ENCODE measurements around the gene FOSL2. TPM values are rescaled to one million over a fixed set of nuclear protein-coding genes. Genes with fewer than 3 reads are reported as not detected.
A peak's percentile ranks its signal among the peaks of the same experiment; 100 is the strongest.

FOSL2 gene
- total and polyA plus RNA-seq, 4 donors, result 23.5 to 97.9 (median 68.5) TPM

DNA sequence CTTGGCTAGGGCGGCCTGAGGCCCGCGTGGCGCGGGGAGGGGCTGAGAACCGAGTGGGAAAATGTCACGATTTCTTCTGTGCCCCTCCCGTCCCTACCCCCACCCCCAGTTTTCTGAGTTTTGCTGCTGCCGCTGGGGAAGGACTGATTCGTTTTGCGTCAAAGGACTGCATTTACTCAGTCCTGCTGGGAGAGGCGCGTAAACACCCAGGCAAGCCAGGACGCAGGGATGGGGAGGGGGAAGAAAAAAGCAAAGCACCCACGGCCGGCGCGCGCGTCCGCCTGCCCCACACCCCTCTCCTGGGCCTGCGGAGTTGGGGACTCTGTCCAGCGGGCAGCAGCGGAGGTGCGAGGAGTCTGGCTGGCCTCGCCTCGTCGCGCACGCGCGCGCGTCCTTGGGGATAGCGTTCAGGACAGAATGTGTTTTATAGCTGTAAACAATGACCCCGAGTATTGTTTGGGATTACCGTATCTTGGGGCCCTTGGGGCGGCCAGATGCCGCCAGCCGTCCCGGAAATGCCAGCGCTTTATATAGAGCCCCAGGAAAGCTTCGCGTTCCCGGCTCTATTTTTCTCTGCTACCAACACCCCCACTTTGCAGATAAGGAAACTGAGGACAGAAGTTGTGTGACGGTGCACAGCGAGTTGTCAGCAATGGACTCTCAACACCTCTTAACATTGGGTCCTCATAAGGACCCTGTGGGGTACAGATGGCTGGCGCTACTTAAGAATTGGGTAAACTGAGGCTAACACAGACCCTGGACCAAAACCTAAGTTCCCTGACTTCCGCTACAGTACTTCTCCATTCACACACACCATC lies 1.7 kb upstream of the FOSL2 start:
- Histone ChIP-seq H3K27me3 (ENCODE audit: control insufficient read depth in 3 of 3, insufficient read depth in 3 of 3, low read length in 2 of 3) (peaks cover 0 to 5% (median 0%) of the 10 kb centered on the region in 3 donors), H3K4me3 (peak overlapping the region; percentile 61), H3K9me3 (ENCODE audit: control insufficient read depth in 4 of 4, insufficient read depth in 3 of 4, low read length in 3 of 4) (no peaks in the 10 kb centered on the region), H3K9ac (ENCODE audit: insufficient read depth in 1 of 2, low read length in 2 of 2) (peak overlapping the region; percentile 30 to 78), H3K36me3 (ENCODE audit: control insufficient read depth in 4 of 4, insufficient read depth in 4 of 4, low read length in 4 of 4) (no peaks in the 10 kb centered on the region), H3K27ac (ENCODE audit: low read depth in 1 of 2, low read length in 1 of 2) (peak overlapping the region; percentile 99), H3K4me1 (ENCODE audit: control insufficient read depth in 5 of 5, insufficient read depth in 5 of 5, low read length in 5 of 5) (peaks cover 0 to 41% (median 6%) of the 10 kb centered on the region in 5 donors)
- WGBS, 2 donors, result 0 to 1% methylated on average over 49 of the region's 49 CpGs
- DNase-seq (peak; percentile 84 to 89 (median 89)), ATAC-seq (ENCODE audit: insufficient read depth, low FRiP score) (peak; percentile 1)
- TF ChIP-seq CTCF (IDR thresholded peaks at IDR 0.05; ENCODE audit: control extremely low read depth, extremely low read depth), result no peak

- Histone ChIP-seq H3K27ac (ENCODE audit: low read depth in 1 of 2, low read length in 1 of 2) (peak overlapping the region; percentile 99), H3K36me3 (ENCODE audit: control insufficient read depth in 4 of 4, insufficient read depth in 4 of 4, low read length in 4 of 4) (no peaks in the 10 kb centered on the region), H3K27me3 (ENCODE audit: control insufficient read depth in 3 of 3, insufficient read depth in 3 of 3, low read length in 2 of 3) (peaks cover 0 to 5% (median 0%) of the 10 kb centered on the region in 3 donors), H3K4me1 (ENCODE audit: control insufficient read depth in 5 of 5, insufficient read depth in 5 of 5, low read length in 5 of 5) (peaks cover 0 to 48% (median 13%) of the 10 kb centered on the region in 5 donors), H3K9ac (ENCODE audit: insufficient read depth in 1 of 2, low read length in 2 of 2) (peak overlapping the region in 1 of 2 donors; percentile 78), H3K9me3 (ENCODE audit: control insufficient read depth in 4 of 4, insufficient read depth in 3 of 4, low read length in 3 of 4) (no peaks in the 10 kb centered on the region), H3K4me3 (peak overlapping the region; percentile 49)
- DNase-seq (peak; percentile 85 to 89 (median 88)), ATAC-seq (ENCODE audit: insufficient read depth, low FRiP score) (peak; percentile 19)
- WGBS, 2 donors, result 0 to 1% methylated on average over 58 to 70 of the region's 70 CpGs
- TF ChIP-seq CTCF (IDR thresholded peaks at IDR 0.05; ENCODE audit: control extremely low read depth, extremely low read depth), result no peak
Measured at GRCh38 chr2:28391564-28392296, 928 bp upstream of the FOSL2 start.

DNA sequence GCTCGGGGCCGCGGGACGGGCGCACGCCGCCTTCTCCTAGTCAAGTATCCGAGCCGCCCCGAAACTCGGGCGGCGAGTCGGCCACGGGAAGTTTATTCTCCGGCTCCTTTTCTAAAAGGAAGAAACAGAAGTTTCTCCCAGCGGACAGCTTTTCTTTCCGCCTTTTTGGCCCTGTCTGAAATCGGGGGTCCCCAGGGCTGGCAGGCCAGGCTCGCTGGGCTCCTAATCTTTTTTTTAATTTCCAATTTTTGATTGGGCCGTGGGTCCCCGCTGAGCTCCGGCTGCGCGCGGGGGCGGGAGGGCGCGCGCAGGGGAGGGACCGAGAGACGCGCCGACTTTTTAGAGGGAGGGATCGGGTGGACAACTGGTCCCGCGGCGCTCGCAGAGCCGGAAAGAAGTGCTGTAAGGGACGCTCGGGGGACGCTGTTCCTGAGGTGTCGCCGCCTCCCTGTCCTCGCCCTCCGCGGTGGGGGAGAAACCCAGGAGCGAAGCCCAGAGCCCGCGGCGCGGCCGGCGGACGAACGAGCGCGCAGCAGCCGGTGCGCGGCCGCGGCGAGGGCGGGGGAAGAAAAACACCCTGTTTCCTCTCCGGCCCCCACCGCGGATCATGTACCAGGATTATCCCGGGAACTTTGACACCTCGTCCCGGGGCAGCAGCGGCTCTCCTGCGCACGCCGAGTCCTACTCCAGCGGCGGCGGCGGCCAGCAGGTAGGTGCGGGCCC lies 617 bp downstream of the FOSL2 start:
- peak; percentile 14 for ATAC-seq (ENCODE audit: insufficient read depth, low FRiP score)
- WGBS, 2 donors, result 0% methylated on average over 78 to 81 of the region's 81 CpGs

More for the DNA sequence above, 617 bp downstream of the FOSL2 start:
- peak overlapping the region; percentile 37 to 80 for H3K9ac ChIP-seq (ENCODE audit: insufficient read depth in 1 of 2, low read length in 2 of 2)
- peaks cover 0 to under 1% (median 0%) of the 10 kb centered on the region in 4 donors for H3K36me3 ChIP-seq (ENCODE audit: control insufficient read depth in 4 of 4, insufficient read depth in 4 of 4, low read length in 4 of 4)
- TF ChIP-seq CTCF (IDR thresholded peaks at IDR 0.05; ENCODE audit: control extremely low read depth, extremely low read depth), result no peak
- peaks cover 0 to 2% (median 0%) of the 10 kb centered on the region in 3 donors for H3K27me3 ChIP-seq (ENCODE audit: control insufficient read depth in 3 of 3, insufficient read depth in 3 of 3, low read length in 2 of 3)
- H3K9me3 ChIP-seq (ENCODE audit: control insufficient read depth in 4 of 4, insufficient read depth in 3 of 4, low read length in 3 of 4), result no peaks in the 10 kb centered on the region
- peak overlapping the region; percentile 99 for H3K27ac ChIP-seq (ENCODE audit: low read depth in 1 of 2, low read length in 1 of 2)
- peak overlapping the region; percentile 94 for H3K4me3 ChIP-seq
- H3K4me1 ChIP-seq (ENCODE audit: control insufficient read depth in 5 of 5, insufficient read depth in 5 of 5, low read length in 5 of 5), result peaks cover 7 to 59% (median 8%) of the 10 kb centered on the region in 5 donors
- peak; percentile 73 to 79 (median 76) for DNase-seq
